GM19468 (cell line): ENCODE measurements around the gene R3HDM4.

Source experiments
- ATAC-seq: cut with Tn5 transposase; IDR thresholded peaks from one replicate; pipeline ENCODE4 v1.9.1; 2021; ENCODE audit warnings: mild to moderate bottlenecking, moderate library complexity, moderate number of reproducible peaks; ENCODE audit not compliant: unreplicated experiment; ENCODE audit errors: extremely low read depth

Gene R3HDM4

DNA sequence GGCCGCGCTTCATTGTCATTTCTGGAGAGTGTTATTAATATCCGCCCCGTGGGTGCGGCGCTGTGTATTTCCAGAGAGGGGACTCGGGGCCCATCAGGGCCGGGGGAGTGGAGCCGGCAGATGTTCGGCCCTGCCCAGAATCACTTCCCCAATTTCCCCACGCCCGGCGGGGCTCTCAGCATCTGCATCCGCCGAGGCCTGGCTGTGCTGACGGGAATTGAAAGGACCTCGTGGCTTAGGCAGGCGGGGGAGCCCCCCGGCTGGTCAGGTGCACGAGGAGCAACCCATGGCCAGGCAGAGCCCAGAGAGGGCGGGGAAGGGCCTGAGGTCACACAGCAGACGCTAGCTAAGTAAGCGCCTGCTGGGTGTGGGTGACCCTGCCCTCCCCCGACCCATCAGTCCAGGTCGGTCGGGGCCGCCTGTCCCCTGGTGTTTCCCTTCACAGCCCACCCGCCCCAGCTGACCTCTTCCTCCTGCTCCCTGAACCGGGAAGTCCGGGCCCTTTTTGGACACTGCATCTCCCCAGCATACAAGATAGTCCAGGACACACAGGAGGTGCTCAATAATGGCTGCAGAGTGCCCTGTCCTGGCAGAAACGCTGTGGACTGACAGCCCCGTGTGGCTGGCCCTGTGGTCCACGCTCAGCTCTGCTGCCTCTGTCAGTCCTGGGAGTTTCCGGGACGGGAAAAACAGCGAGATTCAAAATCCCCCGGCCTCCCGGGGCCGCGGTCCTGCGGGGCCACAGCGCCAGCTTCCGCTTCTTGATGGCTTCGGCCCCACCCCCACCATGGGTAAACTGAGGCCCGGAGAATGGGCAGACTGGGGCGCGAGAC is 34.9 kb upstream of the R3HDM4 start:
- peak; percentile 40 for ATAC-seq

GRCh38 chr19:947090-947706 is 34.2 kb upstream of the R3HDM4 start:
- no peak for ATAC-seq

- no peak for ATAC-seq
These were observed 32.6 kb upstream of the R3HDM4 start for GRCh38 chr19:945401-946252.

GRCh38 chr19:944663-945241 is 31.7 kb upstream of the R3HDM4 start:
- no peak for ATAC-seq

- ATAC-seq: no peak
These were observed 31.1 kb upstream of the R3HDM4 start for GRCh38 chr19:944171-944567.

DNA sequence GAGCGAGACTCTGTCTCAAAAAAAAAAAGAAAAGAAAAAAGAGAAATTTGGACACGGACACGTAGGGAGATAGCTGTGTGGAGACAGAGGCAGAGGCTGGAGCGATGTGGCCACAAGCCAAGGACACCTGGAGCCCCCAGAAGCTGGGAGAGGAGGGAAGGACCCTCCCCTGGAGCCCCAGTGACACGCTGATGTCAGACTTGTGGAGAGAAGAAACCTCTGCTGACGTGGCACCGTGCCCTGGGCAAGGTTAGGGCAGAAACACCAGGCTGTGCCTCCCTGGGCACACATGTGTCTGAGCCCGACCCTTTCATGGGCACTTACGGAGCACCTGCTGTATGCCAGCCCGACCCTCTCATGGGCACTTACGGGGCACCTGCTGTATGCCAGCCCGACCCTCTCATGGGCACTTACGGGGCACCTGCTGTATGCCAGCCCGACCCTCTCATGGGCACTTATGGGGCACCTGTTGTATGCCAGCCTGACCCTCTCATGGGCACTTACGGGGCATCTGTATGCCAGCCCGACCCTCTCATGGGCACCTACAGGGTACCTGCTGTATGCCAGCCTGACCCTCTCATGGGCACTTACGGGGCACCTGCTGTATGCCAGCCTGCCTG is 30.6 kb upstream of the R3HDM4 start:
- ATAC-seq: no peak

- ATAC-seq: no peak
These were observed 29.2 kb upstream of the R3HDM4 start for GRCh38 chr19:942133-942645.

- ATAC-seq: no peak
These were observed 28.5 kb upstream of the R3HDM4 start for GRCh38 chr19:941292-942132.

DNA sequence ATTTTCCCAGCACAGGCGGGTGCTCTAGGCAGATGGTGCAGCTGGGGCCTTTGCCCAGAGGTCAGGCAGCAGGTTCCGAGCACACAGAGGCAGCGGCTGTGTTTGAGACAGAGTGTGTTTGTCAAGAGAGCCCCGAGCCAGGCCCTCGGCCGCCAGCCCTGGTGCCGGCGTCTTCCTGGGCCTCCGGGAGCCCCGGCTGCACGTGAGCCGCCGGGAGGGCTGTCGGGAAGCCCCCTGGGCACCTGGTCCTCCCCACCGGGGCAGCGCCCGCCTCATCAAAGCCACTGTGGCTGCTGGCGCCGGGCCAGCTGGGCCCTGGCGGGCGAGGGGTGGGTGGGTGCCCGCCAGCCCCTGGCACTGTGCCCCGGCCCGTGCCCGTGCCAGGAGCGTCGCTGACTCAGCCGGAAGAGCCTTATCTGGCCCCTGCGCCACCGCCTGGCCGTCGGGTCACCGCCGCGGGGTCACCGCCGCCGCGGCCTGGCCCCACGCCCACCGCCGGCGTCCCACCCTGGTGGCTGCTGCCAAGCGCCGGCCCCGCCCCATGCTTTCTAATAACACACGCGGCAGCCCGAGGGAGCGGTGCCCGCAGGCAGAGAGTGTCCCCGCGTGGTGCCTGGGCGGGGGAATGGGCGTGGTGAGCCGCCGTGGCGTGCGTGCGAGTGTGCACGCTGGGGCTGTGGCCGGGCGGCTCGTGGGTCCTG is 27.7 kb upstream of the R3HDM4 start:
- no peak for ATAC-seq

- ATAC-seq: no peak
These were observed 26.9 kb upstream of the R3HDM4 start for GRCh38 chr19:939922-940321.

DNA sequence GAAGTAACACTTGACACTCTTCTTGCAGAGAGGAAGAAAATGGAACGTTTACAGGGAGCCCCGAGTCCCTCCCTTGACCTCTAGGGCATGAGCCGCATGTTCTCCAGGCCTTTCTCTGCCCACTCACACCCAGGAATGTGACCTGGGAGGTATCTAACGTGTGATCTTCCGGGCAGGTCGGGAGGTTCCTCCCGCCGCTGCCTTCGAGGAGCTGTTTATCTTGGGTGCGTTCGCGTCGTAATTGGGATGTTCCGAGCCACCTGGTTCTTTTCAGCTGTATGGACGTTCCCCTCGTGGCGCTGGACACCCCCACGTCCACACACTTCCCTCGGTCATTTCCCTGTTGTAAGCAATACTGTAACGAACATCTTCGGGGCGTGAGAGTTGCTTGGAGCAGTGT is 26.4 kb upstream of the R3HDM4 start:
- ATAC-seq: no peak

DNA sequence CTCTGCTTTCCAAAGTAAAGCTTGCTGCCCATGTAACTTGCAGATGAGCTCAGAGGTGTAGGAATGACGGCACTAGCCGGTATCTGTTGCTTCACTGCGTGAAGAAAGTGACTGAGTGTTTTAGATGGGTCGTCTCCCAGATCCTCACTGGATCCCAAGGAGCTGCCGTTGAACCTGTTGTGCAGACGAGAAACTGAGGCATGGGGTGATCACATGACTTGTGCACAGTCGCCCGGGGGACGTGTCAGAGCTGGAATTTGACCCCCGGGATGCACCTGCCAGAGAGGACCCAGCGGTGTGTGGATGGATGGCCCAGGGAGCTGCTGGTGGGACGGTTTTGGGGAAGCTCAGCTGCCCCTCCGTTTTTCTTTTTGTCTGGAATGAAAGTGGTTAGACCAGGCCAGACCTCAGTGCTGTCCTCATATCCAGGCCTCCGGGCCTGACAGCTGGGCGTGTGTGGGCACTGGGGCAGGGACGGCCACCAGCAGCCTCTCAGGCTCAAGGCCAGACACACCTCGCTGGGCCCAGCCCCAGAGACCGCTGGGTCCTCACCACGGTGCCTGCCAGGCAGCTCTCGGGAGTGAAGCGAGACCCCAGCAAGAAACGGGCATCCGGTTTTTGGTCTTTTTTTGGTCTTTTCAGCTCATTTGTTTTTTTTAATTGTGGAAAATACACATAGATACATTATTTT is 25.4 kb upstream of the R3HDM4 start:
- ATAC-seq: no peak

- no peak for ATAC-seq
These were observed 24.3 kb upstream of the R3HDM4 start for GRCh38 chr19:937259-937694.

DNA sequence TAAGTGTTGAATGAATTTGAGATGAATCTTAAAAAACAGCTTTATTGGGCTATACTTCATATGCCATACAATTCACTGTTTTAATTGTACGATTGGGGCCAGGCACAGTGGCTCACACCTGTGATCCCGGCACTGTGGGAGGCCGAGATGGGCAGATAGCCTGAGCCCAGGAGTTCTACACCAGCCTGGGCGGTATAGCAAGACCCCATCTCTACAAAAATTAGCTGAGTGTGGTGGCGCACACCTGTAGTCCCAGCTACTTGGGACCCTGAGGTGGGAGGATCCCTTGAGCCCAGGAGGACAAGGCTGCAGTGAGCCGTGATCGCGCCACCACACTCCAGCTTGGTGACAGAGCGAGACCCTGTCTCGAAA is 23.1 kb upstream of the R3HDM4 start:
- ATAC-seq: no peak

GRCh38 chr19:934865-935479 is 22.0 kb upstream of the R3HDM4 start:
- no peak for ATAC-seq

GRCh38 chr19:934197-934840 is 21.3 kb upstream of the R3HDM4 start:
- ATAC-seq: no peak

- no peak for ATAC-seq
These were observed 20.5 kb upstream of the R3HDM4 start for GRCh38 chr19:933553-933882.
